ENCODE data around the gene RPS15A. TPM values are rescaled to one million over a fixed set of nuclear protein-coding genes. Genes with fewer than 3 reads are reported as not detected.
"Not testable (repeated sequence)": the region's sequence is repeated elsewhere in the genome, so short reads cannot be mapped to it uniquely, and the experiment has no call there.

Gene RPS15A
- total and polyA plus RNA-seq, 2 experiments from 2014 or later = 588 to 2,370 TPM

GRCh38 chr16:18783430-18784341, 6.4 kb downstream of the RPS15A start:
- Histone ChIP-seq H2AFZ (no peak overlapping the region), H3K4me1 (ENCODE audit: insufficient read depth) (peaks cover 22% of the 10 kb centered on the region), H3K9me3 (ENCODE audit: low read depth) (no peaks in the 10 kb centered on the region), H3K9me2 (replicated peaks; ENCODE audit: insufficient read depth) (no peaks in the 10 kb centered on the region), H3K4me2 (no peak overlapping the region), H3K27ac (no peak overlapping the region), H3K4me3 (no peak overlapping the region), H4K20me1 (ENCODE audit: insufficient read depth, poor library complexity, severe bottlenecking) (peaks cover 64% of the 10 kb centered on the region), H3K36me3 (replicated peaks; ENCODE audit: insufficient read depth, low read depth) (peaks cover 1% of the 10 kb centered on the region), H3K27me3 (no peaks in the 10 kb centered on the region), H3K79me2 (peaks cover 58% of the 10 kb centered on the region)
- 93% methylated on average over 17 of the region's 17 CpGs for WGBS (ENCODE audit: low lambda C conversion rate, missing lambda C conversion rate)
- no peak for TF ChIP-seq CTCF (IDR thresholded peaks at IDR 0.05; ENCODE audit: poor library complexity)
- TF ChIP-seq EZH2 (IDR thresholded peaks at IDR 0.05; ENCODE audit: borderline replicate concordance) = no peak
- no peak for TF ChIP-seq EZH2phosphoT487 (IDR thresholded peaks at IDR 0.05; ENCODE audit: low read depth, severe bottlenecking, unreplicated experiment)
- DNase-seq (ENCODE audit: low spot score) = no peak

- Histone ChIP-seq H4K20me1 (ENCODE audit: insufficient read depth, poor library complexity, severe bottlenecking) (peaks cover 56% of the 10 kb centered on the region), H3K9me2 (replicated peaks; ENCODE audit: insufficient read depth) (no peaks in the 10 kb centered on the region), H3K9me3 (ENCODE audit: low read depth) (no peaks in the 10 kb centered on the region), H3K79me2 (peaks cover 50% of the 10 kb centered on the region), H3K36me3 (replicated peaks; ENCODE audit: insufficient read depth, low read depth) (no peaks in the 10 kb centered on the region), H3K4me2 (no peak overlapping the region), H3K27ac (no peak overlapping the region), H3K27me3 (no peaks in the 10 kb centered on the region), H3K4me1 (ENCODE audit: insufficient read depth) (peaks cover 14% of the 10 kb centered on the region), H3K4me3 (no peak overlapping the region), H2AFZ (no peak overlapping the region)
- DNase-seq (ENCODE audit: low spot score) = no peak
- TF ChIP-seq CTCF (IDR thresholded peaks at IDR 0.05; ENCODE audit: poor library complexity) (no peak), EZH2phosphoT487 (IDR thresholded peaks at IDR 0.05; ENCODE audit: low read depth, severe bottlenecking, unreplicated experiment) (no peak), EZH2 (IDR thresholded peaks at IDR 0.05; ENCODE audit: borderline replicate concordance) (no peak)
- WGBS (ENCODE audit: low lambda C conversion rate, missing lambda C conversion rate) = 94% methylated on average over 8 of the region's 8 CpGs
These were observed 7.3 kb downstream of the RPS15A start for GRCh38 chr16:18782697-18783429.

- H3K9me3 ChIP-seq (ENCODE audit: low read depth); H3K4me3 ChIP-seq; H3K27ac ChIP-seq; H3K27me3 ChIP-seq; H3K4me2 ChIP-seq; H3K4me1 ChIP-seq (ENCODE audit: insufficient read depth); DNase-seq (ENCODE audit: low spot score); H2AFZ ChIP-seq; H3K9me2 ChIP-seq (replicated peaks; ENCODE audit: insufficient read depth); H3K36me3 ChIP-seq (replicated peaks; ENCODE audit: insufficient read depth, low read depth): not testable (repeated sequence)
- 91% methylated on average over 6 of the region's 6 CpGs for WGBS (ENCODE audit: low lambda C conversion rate, missing lambda C conversion rate)
- Histone ChIP-seq H4K20me1 (ENCODE audit: insufficient read depth, poor library complexity, severe bottlenecking) (peaks cover 40% of the 10 kb centered on the region), H3K79me2 (peaks cover 33% of the 10 kb centered on the region)
These were observed 8.9 kb downstream of the RPS15A start for GRCh38 chr16:18781232-18781631.

GRCh38 chr16:18780460-18781026, 9.6 kb downstream of the RPS15A start:
- not testable (repeated sequence) for H2AFZ ChIP-seq; DNase-seq (ENCODE audit: low spot score); H3K9me2 ChIP-seq (replicated peaks; ENCODE audit: insufficient read depth); H3K36me3 ChIP-seq (replicated peaks; ENCODE audit: insufficient read depth, low read depth); H3K9me3 ChIP-seq (ENCODE audit: low read depth); H3K4me2 ChIP-seq; H3K4me3 ChIP-seq; H3K27ac ChIP-seq; H3K27me3 ChIP-seq; H3K4me1 ChIP-seq (ENCODE audit: insufficient read depth)
- peaks cover 26% of the 10 kb centered on the region for H3K79me2 ChIP-seq
- H4K20me1 ChIP-seq (ENCODE audit: insufficient read depth, poor library complexity, severe bottlenecking) = peaks cover 33% of the 10 kb centered on the region
- 81% methylated on average over 8 of the region's 8 CpGs for WGBS (ENCODE audit: low lambda C conversion rate, missing lambda C conversion rate)

GRCh38 chr16:18777664-18778063, 12.5 kb downstream of the RPS15A start:
- not testable (repeated sequence) for DNase-seq (ENCODE audit: low spot score); H3K4me3 ChIP-seq; H3K36me3 ChIP-seq (replicated peaks; ENCODE audit: insufficient read depth, low read depth); H3K4me2 ChIP-seq; H3K4me1 ChIP-seq (ENCODE audit: insufficient read depth); H3K9me3 ChIP-seq (ENCODE audit: low read depth); H2AFZ ChIP-seq; H3K27me3 ChIP-seq; H3K27ac ChIP-seq; H3K9me2 ChIP-seq (replicated peaks; ENCODE audit: insufficient read depth); H4K20me1 ChIP-seq (ENCODE audit: insufficient read depth, poor library complexity, severe bottlenecking); H3K79me2 ChIP-seq
- WGBS (ENCODE audit: low lambda C conversion rate, missing lambda C conversion rate) = 82% methylated on average over 1 of the region's 1 CpG

GRCh38 chr16:18776334-18776733, 13.8 kb downstream of the RPS15A start:
- H3K4me3 ChIP-seq; H2AFZ ChIP-seq; H3K27ac ChIP-seq; H3K27me3 ChIP-seq; H3K79me2 ChIP-seq; H3K4me2 ChIP-seq; DNase-seq (ENCODE audit: low spot score); H4K20me1 ChIP-seq (ENCODE audit: insufficient read depth, poor library complexity, severe bottlenecking); H3K9me2 ChIP-seq (replicated peaks; ENCODE audit: insufficient read depth); H3K4me1 ChIP-seq (ENCODE audit: insufficient read depth); H3K36me3 ChIP-seq (replicated peaks; ENCODE audit: insufficient read depth, low read depth); H3K9me3 ChIP-seq (ENCODE audit: low read depth): not testable (repeated sequence)
- WGBS (ENCODE audit: low lambda C conversion rate, missing lambda C conversion rate) = 72% methylated on average over 5 of the region's 5 CpGs
